Measurements from ENCODE around the gene DPY19L1. TPM values are rescaled to one million over a fixed set of nuclear protein-coding genes. Genes with fewer than 3 reads are reported as not detected.

DPY19L1 gene
- total RNA-seq, 1 donor = 7.8 TPM

Small RNA genes lying within 50 kb of the gene (small RNA-seq; reads per million reads assigned to genes)
- 1.1 reads per million, percentile 41 among the genes with 10 or more reads in this experiment for gene MIR548N
- not detected for gene RF00322

Other genes with a start within 250 kb of the DPY19L1 start
- not detected for gene TBX20, start 216.6 kb upstream of the DPY19L1 start, total RNA-seq

Measured in hematopoietic multipotent progenitor cell (in vitro differentiated cells).